Stimulated activated CD8-positive, alpha-beta memory T cell treated with anti-CD3 and anti-CD28 coated beads, Interleukin-7, amount 100 ng/mL, for 24 hours (primary cell): Measurements from ENCODE around the gene MTREX.

Source experiments
- DNase-seq: peaks from one replicate; pipeline ENCODE4 v3.0.0-alpha.2; 2020; ENCODE audit warnings: low read depth

Gene MTREX

DNA sequence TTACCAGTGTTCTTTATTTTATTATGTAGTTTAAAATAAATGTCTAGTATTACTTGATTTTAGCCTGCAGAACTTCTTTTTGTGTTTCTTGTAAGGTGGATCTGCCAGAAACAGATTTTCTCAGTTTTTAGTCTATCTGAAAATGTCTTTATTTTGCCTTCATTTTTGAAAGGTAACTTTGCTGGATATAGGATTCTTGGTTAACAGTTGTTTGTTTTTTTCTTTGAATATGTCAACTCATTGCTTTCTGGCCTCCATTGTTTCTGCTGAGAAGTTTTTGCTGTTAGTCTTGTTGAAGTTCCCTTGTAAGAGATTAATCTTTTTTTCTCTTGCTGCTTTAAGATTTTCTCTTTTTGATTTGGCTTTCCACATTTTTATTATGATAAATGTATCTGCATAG, 75.5 kb downstream of the MTREX start:
- no peak for DNase-seq

DNA sequence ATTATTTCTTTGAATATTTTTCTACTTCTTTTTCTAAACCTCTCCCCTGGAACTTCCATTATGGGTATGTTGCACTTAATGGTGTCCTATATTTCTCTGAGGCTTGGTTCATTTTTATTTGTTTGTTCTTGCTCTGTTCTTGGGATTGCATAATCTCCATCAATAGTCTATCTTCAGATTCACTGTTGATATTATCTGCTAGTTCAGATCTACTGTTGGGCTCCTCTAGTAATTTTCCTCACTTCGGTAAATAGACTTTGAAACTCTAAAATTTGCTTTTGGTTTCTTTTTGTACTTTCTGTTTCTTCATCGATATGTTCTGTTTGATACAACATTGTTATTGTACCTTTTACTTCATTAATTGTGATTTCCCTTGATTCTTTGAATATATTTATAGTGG, 76.3 kb downstream of the MTREX start:
- DNase-seq, result no peak

DNA sequence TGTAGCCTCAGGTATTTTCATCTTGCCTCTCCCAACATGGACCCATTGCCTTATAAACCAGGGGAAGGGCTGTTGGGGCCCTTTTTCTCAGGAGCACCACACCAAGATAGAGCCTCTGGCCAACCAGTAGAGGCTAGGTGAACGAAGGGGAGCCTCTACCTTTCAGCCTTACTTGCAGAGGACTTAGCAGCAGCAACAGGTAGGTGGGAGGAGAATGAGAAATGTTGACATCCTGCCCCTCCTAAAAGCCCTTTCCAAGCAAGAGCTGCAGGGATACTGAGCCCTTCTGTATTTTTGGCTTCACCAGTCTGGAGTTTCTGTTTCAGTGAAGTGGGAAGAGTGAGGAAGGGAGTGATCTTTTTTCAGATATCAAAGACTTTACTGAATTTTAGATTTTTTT, 77.4 kb downstream of the MTREX start:
- DNase-seq, result no peak

DNA sequence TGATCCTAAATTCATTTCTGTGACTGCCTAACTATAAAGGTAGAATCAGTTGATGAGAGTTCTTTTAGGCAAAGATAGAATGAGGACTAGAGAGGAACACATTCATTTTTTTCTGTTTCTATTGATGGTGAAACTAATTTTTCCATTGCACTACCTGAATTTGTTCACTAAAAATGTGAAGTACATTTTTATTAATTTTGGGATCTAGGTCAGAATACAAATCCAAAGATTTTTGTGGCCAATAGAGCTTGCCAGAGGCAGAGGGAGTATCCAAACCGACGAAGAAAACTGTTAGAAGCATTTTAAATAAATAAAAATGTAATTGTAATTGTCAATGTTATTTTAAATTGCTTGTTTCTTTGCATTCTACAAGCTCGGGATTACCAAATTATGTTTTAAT, 78.1 kb downstream of the MTREX start:
- no peak for DNase-seq

DNA sequence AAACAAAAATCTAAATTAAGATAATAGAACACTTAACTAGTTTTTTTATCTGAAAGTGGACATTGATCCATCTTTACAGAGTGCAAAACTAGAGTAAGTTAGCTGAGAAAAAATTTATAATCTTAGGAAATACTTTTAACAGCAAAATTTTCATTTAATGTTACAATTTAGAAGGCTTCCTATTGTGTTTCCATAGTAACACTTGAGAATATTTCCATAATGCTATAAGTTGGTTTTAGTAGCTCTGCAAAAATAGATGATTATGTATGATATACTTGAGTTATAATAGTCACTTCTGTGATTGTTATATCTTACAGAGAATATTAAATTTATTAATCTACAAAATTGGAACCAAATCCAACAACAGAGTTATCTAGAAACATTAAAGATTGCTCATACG, 78.6 kb downstream of the MTREX start:
- DNase-seq, result no peak

DNA sequence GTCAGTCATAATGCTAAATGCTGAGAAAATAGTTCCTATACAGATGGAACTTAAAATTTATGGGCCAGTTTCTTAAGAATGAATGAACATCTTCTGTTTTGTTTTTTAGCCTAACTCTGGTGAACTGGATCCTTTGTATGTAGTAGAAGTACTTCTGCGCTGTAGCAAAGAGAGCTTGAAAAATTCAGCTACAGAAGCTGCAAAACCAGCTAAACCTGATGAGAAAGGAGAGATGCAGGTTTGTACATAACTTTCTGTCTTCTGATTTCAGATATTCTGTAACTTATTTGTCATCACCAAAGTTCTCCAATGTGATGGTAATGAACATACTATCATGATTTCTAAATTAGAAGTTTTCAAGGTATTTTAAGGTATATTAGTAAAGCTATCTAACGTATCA, 80.1 kb downstream of the MTREX start:
- no peak for DNase-seq

DNA sequence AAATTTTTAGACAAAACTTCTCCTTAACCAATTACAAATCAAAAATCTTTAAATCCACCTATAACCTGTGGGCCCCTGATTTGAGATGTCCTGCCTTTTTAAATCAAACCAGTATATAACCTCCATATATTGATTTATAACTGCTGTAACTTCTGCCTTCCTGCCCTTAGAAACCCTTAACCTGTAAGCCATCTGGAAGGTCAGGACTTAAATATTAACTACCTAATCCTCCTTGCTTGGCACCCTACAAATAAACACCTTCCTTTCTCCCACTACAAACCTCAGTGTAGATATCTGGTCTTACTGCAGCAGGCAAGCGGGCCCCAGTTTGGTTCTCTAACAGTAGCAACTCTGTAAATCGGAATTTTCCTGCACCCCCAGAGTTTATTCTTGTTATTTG, 83.9 kb downstream of the MTREX start:
- DNase-seq, result no peak

DNA sequence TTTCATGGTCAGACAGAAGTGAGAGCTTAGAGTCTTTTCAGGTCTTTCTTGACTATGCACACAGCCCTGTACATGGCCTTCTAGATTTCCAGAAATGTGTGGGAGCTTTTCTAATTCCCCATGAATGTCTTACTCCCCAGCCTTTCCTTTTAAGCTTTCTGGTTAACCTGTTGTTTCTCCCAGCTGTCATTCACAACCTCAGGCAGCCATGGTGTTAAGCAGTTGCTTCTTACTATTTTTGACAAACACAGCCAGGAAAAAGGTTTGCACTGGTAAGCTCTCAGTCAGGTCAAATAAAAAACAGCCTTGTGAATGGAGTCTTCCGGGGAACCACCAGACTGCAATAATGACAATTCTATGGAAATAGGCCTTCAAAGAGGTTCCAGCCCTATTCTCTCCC, 84.9 kb downstream of the MTREX start:
- no peak for DNase-seq

DNA sequence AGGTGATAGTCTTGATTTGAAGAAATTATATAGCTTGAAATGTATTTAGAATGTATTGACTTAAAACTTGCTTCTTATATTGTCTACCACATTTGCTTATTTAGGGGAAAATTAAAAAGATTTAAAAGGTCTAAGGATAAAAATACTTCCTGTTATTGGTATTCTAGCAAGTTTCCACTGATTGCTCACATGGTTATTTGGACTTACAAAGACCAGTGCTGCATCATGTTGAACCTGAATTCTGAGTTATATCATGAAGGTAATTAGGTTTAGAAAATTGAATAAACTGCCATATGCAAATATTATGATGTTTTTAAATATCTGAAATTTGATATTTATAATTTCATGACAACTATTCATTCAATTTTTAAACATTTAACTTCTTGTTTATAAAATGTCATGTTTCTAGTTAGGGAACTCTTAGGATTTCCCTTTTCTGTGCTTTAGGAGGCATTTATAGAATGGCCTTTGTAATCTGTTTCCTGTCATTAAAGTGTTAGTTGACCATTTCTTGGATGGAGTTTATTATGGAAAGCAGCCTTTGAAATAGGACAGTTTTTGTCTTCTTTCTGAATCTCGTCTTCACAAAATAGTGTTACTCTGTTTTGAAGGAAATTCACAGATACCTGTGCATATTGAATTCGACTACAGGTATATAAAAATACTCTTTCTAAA, 85.8 kb downstream of the MTREX start:
- DNase-seq, result no peak

DNA sequence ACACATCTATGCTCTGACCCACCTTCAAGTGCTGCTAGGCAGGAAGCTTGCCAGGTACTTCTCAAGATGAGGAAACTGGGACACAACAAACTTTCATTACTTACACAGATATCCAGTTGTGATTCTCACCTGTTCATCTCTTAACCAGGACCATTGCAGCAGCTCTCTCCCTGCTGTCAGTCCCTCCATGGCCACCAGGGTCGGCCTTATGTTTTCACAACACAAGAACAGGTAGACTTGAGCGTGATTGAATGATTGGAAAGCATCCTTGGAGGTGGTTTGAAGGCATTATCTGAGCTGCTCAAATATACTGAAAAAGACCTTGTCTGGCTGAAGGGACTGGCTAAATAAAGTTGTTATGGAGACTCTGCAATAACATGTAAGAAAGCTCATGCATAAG, 94.4 kb downstream of the MTREX start:
- DNase-seq, result no peak

DNA sequence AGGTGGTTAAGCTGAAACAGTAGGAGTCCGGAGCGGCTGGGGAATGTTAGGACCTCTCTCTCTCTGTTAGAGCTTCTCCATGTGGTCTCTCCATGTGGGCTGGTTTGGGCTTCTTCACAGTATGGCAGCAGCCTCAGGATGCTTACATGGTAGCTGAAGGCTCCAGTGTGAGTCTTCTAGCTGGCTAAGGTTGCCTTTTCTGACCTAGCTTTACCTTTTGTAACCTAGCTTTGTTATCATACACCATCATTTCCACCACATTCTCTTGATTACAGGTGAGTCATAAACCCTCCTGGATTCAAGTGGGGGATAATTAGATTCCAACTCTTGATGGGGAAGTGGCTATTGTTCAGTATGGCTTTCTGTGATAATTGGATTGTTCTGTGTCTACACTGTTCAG, 98.5 kb downstream of the MTREX start:
- no peak for DNase-seq

DNA sequence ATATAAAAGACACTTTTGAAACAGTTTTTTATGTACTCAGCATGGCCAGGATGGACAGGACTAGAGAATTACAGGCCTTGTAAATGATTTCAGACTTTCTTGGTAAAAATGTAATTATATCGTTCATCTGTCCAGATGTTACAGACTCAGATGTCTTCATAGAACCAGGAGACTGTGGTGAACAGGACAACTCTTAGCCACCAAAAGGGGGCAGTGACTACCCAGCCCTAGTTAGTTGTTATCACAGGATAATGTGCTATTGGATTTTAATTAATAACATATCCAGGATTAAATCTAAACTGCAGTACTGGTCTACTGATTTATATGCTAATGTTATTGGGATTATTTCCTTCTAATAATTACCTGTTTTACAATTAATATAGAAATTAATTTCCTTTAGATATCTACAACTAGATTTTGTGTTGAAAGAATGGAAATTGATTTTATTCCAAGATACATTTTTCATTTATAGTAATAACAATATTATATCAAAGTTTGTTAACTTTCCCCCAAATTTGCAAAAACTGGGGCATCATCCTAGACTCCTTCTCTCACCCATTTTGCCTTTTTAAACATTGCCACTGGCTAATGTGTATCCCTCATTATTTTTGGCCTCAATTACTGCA, 99.4 kb downstream of the MTREX start:
- no peak for DNase-seq

DNA sequence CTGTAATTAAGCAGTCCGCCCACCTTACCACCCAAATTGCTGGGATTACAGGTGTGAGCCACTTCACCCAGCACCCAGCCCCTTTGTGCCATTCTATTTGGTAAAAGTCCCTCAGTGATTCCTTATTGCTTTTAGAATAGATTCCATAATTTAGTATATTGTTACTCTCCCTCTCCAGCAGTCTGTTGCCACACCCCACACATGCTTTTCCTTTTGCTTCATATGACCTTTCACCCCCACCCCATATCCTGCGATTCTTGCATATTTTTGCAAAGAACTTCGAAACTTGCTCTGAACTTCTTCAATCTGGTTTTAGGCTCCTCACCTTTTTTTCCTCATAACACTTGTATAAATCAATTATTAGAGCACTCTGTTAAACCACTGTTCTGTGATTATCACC, 100.2 kb downstream of the MTREX start:
- no peak for DNase-seq

DNA sequence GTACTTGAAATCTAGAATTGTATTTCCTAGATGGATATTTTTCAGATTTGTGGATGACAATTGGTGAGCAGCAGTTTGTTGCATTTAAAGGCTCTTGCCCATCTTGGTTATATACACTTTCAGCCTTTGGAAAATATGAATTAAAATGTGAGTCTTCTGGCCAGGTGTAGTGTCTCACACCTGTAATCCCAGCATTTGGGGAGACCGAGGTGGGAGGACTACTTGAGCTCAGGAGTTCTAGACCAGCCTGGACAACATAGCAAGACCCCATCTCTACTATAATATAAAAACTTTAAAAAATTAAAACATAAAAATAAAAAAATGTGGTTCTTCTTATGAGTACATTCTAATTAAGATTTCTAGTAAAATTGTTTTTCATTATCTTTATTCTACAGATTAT, 102.0 kb downstream of the MTREX start:
- DNase-seq, result no peak

DNA sequence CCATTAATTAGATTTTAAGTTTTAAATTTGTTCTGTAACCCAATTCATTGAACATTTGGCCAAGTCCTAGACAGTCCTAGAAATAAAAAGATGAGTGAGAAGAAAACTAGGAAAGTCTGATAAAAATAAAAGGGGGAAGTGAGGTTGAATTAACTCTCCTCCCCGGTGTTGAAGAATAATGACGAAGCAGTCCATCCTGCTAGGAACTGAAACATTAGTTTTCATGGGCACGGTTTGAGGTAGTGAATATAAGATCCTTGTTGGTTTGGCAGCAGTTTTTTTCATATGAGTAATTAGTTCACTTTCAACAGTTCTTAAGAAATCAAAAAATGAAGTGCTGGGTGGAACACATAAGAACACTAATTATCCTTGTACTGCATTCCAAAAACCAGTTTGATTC, 103.1 kb downstream of the MTREX start:
- no peak for DNase-seq

DNA sequence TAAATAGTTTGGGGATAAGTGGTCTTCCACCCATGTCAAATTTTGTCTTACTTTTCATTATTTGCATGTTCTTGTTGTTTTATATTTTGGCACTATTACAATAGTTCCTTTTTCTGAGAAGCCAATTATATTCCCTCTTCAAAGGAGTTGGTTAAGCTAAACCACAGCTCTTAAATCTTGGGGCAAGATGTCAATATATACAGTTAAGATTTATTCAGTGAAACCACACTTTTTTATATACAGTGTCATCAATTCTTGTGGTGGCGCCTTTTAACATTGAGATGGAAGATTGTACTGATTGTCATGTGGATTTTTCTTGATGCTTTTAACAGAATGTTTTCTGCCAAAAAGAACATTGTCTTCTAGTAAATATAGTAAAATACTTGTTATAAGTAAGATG, 104.1 kb downstream of the MTREX start:
- DNase-seq, result no peak

DNA sequence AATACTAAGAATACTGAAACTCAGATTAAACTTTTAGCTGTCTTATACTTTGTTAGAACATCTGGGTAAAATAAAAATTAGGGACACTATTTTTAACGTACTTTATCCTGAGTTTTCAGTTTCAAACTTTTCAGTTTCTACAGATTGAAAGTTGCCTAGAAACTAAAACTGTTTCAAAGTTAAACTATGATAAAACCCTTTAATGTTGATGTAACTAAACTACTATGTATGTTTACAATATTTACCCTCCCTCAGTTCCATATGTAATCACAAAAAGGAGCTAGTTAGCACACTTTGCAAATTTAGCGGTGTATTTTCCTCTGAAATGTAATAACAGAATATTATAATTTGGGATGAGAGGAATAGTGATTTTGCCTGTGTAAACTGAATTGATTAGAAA, 105.9 kb downstream of the MTREX start:
- no peak for DNase-seq

DNA sequence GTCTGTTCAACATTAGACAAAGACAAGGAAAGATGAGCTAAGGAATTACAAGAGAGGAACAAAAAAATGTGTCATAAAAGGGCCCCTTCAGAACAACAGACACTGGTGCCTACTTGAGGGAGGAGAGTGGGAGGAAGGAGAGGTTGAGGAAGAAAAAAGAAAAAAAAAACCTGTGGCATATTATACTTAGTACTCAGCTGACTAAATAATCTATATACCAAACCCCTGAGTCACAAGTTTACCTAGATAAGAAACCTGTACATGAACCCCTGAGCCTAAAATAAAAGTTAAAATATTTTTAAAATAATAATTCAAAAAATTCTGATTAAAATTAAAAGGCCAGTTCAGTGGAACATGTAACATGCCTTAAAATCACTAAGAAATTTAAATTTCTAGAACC, 107.3 kb downstream of the MTREX start:
- DNase-seq, result no peak

DNA sequence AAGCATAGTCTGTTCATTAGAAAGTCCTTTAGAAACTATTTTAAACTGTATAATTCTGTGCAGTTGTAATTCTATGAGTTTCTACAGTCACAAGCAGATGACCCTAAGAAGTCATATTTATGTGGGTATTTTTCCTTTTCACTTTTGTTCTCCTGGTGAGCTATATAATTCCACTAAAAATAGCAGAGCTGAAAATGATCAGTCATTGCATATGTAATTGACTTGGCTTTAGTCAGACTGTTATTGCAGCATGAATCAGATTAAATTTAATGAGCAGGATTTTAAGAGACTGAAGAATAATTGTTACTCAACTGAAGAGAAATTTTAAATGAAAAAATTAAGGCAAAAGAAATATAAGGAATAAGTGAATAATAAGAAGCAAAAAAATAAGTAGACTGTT, 108.5 kb downstream of the MTREX start:
- DNase-seq, result no peak

DNA sequence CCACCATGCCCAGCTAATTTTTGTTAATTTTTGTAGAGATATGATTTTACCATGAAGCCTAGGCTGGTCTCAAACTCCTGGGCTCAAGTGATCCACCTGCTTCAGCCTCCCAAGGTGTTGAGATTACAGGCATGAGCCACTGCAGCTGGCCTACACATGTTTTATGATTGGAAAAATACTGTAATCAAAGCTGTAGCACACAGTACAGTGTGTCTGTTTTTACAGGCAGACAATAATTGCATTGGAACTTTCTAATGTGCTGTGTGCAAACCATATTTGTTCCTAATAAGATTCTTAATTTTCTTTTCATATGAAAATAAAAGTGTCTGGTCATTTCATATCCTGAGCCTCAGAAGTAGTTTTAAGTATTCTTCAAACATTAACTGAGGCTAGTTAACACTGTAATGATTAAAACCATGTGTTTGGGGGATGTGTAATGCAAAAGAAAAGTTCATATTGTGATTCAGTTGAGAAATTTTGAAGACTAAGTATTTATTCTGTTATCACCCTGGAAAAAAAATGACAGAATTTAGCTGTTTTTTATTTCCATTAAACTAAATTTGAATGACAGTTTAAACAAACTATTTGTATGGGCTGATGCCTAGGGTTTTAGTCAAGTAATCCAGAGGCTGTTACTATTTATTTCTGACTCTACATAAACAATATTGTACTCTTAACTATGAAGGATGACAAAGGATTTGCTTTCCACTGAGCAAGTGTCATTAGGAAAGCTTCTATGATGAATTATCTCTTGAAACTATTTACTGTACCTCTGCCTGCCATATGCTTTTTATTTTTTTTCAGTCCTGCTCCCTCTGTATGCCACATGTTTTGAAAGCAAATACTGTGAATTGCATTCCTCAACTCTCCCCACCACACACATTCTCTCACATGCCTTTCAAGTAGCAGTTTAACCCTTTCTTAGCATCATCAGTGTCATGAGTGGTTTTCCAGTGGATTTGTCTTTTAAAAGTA, 111.5 kb downstream of the MTREX start:
- DNase-seq, result no peak

DNA sequence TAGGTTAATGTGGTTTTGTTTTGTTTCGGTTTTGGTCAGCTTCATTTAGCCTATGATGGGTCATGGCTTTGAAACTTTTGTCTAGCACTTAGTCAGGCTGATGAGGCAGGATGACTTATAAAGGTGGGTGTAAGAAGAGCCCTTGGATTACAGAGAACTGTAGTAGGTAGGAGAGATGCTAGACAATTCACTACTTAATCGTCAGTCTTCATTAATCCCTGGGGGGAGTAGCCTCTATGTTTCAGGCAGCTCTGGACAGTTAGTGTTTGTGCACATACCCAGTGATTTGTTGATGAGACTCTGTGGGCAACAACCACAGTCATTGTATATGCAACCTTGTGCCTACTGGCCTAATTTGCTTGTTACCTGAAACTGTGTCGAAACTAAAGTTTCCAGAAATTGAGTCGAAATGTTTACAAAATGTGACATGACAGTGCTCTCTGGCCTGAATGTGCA, 113.3 kb downstream of the MTREX start:
- no peak for DNase-seq

DNA sequence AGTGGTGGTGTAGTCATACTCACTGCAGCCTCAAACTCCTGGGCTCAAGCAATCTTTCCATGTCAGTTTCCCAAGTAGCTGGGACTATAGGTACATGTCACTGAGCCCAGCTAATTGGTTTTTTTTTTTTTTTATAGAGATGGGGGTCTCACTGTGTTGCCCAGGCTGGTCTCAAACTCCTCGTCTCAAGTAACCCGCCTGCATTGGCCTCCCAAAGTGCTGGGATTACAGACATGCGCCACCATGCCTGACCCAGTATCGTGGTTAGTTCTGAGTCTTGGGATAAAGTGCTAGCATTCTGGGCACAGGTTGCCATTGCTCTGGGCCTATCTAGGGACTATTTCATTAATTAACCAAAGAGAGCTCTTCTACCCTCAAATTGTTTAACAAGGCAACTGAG, 118.7 kb downstream of the MTREX start:
- DNase-seq, result no peak

DNA sequence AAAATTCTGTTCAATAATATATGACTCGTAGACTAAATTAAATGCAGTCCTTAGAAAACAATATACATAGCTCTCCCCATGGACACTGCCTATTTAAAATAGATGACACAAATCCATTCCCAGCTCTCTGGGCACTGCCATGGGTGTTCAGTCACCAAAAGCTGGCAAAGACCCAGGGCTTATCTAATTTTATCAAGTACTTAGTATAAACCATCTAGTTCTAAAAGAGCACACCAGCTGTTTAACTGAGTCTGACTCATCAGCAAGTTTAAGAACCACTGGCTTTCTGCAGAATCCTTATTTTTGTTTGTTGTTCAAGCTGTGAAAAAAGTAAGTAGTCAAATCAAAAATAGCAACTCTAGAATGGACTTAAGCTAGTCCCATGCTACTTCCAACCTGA, 119.4 kb downstream of the MTREX start:
- DNase-seq, result no peak
